Spinal cord (tissue), 10 donors: ENCODE data around the gene GALNT9. TPM values are rescaled to one million over a fixed set of nuclear protein-coding genes. Genes with fewer than 3 reads are reported as not detected.

ENCODE experiments used
- DNase-seq, 6 donors: peaks; one replicate each; pipeline versions ENCODE4 v3.0.0 to v3.0.0-alpha.2; 2013 to 2015; ENCODE audit warnings: low spot score in 6 of 6, low read depth in 4 of 6
- H3K27ac ChIP-seq: one replicate; pipeline ENCODE4 v1.5.1; 2013; ENCODE audit warnings: low read depth, low read length, control low read depth
- H3K27me3 ChIP-seq: one replicate; pipeline ENCODE4 v1.6.1; 2013; ENCODE audit warnings: low read length; ENCODE audit not compliant: control insufficient read depth, insufficient read depth
- H3K36me3 ChIP-seq: one replicate; pipeline ENCODE4 v1.6.1; 2013; ENCODE audit warnings: low read length; ENCODE audit not compliant: control insufficient read depth, insufficient read depth
- H3K4me1 ChIP-seq: one replicate; pipeline ENCODE4 v1.6.1; 2013; ENCODE audit warnings: low read length; ENCODE audit not compliant: control insufficient read depth, insufficient read depth
- H3K4me3 ChIP-seq: one replicate; pipeline ENCODE4 v1.5.1; 2013; ENCODE audit warnings: low read depth, low read length, control low read depth
- H3K9me3 ChIP-seq: one replicate; pipeline ENCODE4 v1.6.1; 2013; ENCODE audit warnings: low read length; ENCODE audit not compliant: control insufficient read depth, insufficient read depth
- WGBS: methylation state at CpG from one replicate; pipeline ENCODE4 v1.1.5; 2013; ENCODE audit warnings: missing lambda C conversion rate; ENCODE audit not compliant: insufficient coverage; 5-methylcytosine and 5-hydroxymethylcytosine counted together
- polyA plus RNA-seq, 2 donors: library from polyadenylated mRNA; unstranded; fragments of 120-200 nt; gene quantifications; one replicate each; pipeline ENCODE4 v1.2.1, GENCODE V29; 2013; ENCODE audit not compliant: insufficient read length in 2 of 2
- total RNA-seq, 2 donors: library from RNA; depleted of rRNA in 1 of 2; stranded (reverse); fragments of 120-200 nt in 1 of 2; fragments of >200 nt in 1 of 2; gene quantifications; one replicate each; pipeline versions ENCODE4 v1.2.3 to v1.2.4, GENCODE V29; 2013 to 2014
- donor health status: healthy.

Gene GALNT9
- total and polyA plus RNA-seq, 4 donors: 9.5 to 36.0 (median 27.1) TPM

DNA sequence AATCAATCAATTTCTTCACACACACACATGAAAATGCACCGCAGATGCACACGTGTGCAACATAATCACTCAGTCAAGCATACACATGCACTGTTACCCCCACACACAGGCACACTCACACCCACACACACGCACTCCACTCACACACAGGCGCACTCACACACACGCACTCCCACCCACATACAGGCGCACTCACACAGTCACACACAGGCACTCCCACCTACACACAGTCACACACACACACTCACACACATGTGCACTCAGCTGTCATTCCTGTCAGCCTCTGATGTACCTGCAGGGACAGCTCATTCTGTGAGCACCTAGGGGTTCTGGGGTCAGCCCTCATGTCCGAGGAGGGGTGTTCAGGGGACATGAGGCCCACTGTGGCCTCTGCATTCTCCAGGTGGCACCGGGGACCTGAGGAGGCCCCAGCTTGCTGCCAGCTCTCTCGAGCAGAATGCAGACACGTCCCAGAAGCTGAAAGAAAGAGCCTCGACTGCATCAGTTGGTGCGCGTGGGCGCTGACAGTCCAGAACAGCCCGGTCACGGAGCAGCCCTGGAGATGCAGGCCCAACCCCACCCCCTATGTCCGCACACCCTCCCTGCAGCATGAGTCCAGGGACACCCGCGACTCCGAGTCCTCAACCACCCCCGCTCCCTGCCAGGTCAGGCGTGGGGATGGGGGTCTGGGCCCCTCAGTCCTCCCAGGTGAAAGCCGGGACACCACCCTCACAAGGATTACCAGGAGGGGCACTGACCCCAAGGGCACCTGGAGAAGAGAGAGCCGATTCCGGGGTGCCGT, 115.8 kb downstream of the GALNT9 start:
- 83% methylated on average over 22 of the region's 26 CpGs for WGBS
- no peak for DNase-seq
- H3K27ac ChIP-seq: no peak overlapping the region

GRCh38 chr12:132211816-132212215, 117.6 kb downstream of the GALNT9 start:
- no peak overlapping the region for H3K27ac ChIP-seq
- H3K36me3 ChIP-seq: peaks cover 33% of the 10 kb centered on the region
- H3K27me3 ChIP-seq: peaks cover 5% of the 10 kb centered on the region
- no peak overlapping the region for H3K4me3 ChIP-seq
- 95% methylated on average over 10 of the region's 17 CpGs for WGBS
- no peak for DNase-seq
- peaks cover under 1% of the 10 kb centered on the region for H3K4me1 ChIP-seq
- no peaks in the 10 kb centered on the region for H3K9me3 ChIP-seq

More for the DNA sequence above, 115.8 kb downstream of the GALNT9 start:
- H3K27me3 ChIP-seq: no peaks in the 10 kb centered on the region
- H3K36me3 ChIP-seq: peaks cover 22% of the 10 kb centered on the region
- peaks cover under 1% of the 10 kb centered on the region for H3K4me1 ChIP-seq
- H3K9me3 ChIP-seq: no peaks in the 10 kb centered on the region
- H3K4me3 ChIP-seq: no peak overlapping the region

DNA sequence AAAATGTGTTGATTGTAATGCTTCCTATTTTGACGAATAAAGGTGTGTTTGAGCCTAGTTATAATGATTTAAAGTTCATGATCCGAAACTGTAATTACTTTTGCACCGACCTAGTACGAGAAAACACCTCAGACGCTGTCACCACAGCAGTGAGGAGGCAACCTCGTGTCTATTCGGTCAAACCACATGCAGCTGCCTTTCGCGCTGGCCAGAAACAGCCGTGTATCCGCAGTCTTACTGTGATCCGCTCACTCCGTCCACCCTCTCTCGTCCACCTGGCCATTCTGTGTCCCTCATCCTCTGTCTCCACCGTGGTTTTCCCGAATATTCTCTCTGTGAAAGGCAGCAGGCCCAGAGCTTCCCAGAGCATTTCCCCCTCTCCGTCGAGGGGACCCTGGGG, 118.1 kb downstream of the GALNT9 start:
- 90% methylated on average over 18 of the region's 18 CpGs for WGBS
- DNase-seq: no peak
- Histone ChIP-seq H3K4me3 (no peak overlapping the region), H3K9me3 (no peaks in the 10 kb centered on the region), H3K36me3 (peaks cover 32% of the 10 kb centered on the region), H3K27me3 (peaks cover 6% of the 10 kb centered on the region), H3K27ac (no peak overlapping the region), H3K4me1 (peaks cover 4% of the 10 kb centered on the region)

- Histone ChIP-seq H3K4me3 (no peak overlapping the region), H3K4me1 (peaks cover 12% of the 10 kb centered on the region), H3K9me3 (no peaks in the 10 kb centered on the region), H3K27me3 (peaks cover 14% of the 10 kb centered on the region), H3K27ac (no peak overlapping the region), H3K36me3 (peaks cover 30% of the 10 kb centered on the region)
- WGBS: 87% methylated on average over 46 of the region's 48 CpGs
- no peak for DNase-seq
These were observed 119.0 kb downstream of the GALNT9 start for GRCh38 chr12:132210223-132211055.

- Histone ChIP-seq H3K36me3 (peaks cover 26% of the 10 kb centered on the region), H3K9me3 (no peaks in the 10 kb centered on the region), H3K27ac (no peak overlapping the region), H3K4me1 (peaks cover 19% of the 10 kb centered on the region), H3K27me3 (peaks cover 21% of the 10 kb centered on the region), H3K4me3 (no peak overlapping the region)
- no peak for DNase-seq
- 78% methylated on average over 13 of the region's 14 CpGs for WGBS
These were observed 119.7 kb downstream of the GALNT9 start for GRCh38 chr12:132209619-132210222.

DNA sequence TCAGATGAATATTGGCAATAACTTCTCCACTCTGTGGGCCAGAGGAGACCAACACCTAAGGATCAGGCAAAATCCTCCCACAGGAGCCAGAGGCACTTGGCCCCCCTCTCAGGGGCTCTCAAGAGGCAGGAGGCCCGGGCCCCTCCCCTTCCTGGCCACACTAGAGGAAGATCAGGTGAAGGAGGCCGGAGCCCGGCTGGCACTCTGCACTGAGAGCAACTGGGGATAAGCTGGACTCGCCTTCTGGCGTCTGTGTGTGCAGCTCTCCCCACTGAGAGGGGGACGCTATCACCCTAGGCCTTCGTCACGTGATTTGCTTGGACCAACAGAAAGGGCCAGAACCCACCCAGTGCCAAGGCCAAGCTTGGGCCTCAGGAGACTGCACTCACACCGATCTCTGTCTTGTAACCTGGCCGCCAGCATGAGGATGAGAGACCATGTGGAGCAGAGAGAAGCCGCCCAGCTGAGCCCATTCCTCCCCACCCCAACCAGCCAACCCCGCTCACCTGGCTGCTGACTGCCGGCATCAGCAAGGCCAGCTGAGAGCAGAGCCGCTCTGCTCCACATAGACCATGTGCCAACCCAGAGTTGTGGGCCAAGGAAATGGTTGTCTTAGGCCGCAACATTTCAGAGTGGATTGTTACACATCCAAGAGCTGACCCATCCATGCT, 121.1 kb downstream of the GALNT9 start:
- 90% methylated on average over 15 of the region's 15 CpGs for WGBS
- Histone ChIP-seq H3K4me3 (no peak overlapping the region), H3K27me3 (peaks cover 29% of the 10 kb centered on the region), H3K4me1 (peaks cover 30% of the 10 kb centered on the region), H3K27ac (no peak overlapping the region), H3K9me3 (no peaks in the 10 kb centered on the region), H3K36me3 (peaks cover 25% of the 10 kb centered on the region)
- no peak for DNase-seq

DNA sequence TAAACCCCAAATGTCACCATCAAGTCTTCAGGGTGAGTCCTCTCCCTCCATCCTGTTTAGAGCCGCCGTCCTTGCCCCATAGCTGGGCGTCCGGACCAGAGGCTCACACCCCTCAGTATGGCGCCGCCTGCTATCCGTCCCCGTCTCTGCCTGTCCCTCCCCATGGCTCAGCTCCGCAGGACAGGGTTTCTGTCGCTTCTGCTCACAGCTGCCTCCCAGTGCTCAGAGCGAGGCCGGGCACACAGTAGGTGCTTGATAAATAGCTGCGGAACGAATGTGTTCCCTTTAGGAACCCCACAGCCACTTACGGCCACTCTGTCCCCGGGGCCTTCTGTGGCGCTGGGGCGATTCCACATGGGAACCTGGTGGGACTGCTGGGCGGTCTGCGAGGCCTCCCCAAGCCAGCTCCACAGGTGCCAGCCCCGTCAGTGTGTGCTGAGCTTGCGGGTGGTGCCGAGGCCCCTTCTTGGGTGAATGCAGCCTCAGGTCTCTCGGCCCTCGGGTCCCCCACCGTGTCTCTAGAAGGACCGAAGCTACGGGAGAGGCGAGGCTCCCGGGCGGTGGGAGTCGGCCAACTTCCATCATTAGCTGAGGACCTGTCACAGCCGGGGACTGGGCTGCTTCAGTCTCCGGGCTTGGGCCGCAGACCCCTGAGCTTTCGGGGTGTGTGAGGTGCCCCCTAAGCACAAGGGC, 122.2 kb downstream of the GALNT9 start:
- peaks cover 30% of the 10 kb centered on the region for H3K36me3 ChIP-seq
- WGBS: 86% methylated on average over 36 of the region's 36 CpGs
- no peak overlapping the region for H3K27ac ChIP-seq
- no peak overlapping the region for H3K4me3 ChIP-seq
- H3K27me3 ChIP-seq: peaks cover 29% of the 10 kb centered on the region
- H3K4me1 ChIP-seq: peaks cover 30% of the 10 kb centered on the region
- no peak for DNase-seq
- no peaks in the 10 kb centered on the region for H3K9me3 ChIP-seq

DNA sequence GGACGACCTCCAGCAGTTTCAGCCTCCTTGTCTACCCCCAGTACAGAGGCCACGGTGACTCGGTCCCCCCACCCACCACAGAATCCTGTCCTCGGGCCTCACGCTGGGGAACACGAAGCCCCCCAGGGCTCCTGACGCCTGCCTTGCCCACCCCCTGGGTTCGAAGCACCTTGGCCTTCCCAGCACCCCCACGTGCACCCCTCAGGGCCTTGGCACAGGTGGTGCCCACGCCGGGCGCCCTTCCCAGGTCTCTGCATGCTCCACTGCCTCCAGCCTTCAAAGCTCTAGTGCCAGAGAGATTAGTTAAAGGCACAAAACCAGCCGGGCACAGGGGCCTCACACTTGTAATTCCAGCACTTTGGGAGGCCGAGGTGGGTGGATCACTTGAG, 123.3 kb downstream of the GALNT9 start:
- Histone ChIP-seq H3K4me3 (no peak overlapping the region), H3K4me1 (peaks cover 30% of the 10 kb centered on the region), H3K36me3 (peaks cover 36% of the 10 kb centered on the region), H3K27ac (no peak overlapping the region), H3K9me3 (no peaks in the 10 kb centered on the region), H3K27me3 (peaks cover 29% of the 10 kb centered on the region)
- DNase-seq: peak in 1 of 6 donors; percentile 32
- 35% methylated on average over 8 of the region's 14 CpGs for WGBS
